Dedifferentiated amniotic fluid mesenchymal stem cell (primary cell): Measurements from ENCODE around the gene KCNAB1.
"Not testable (repeated sequence)": the region's sequence is repeated elsewhere in the genome, so short reads cannot be mapped to it uniquely, and the experiment has no call there.

ENCODE experiments used
- DNase-seq: peaks from one replicate; pipeline ENCODE4 v3.0.0-alpha.2; 2016; ENCODE audit errors: extremely low spot score

Gene KCNAB1

DNA sequence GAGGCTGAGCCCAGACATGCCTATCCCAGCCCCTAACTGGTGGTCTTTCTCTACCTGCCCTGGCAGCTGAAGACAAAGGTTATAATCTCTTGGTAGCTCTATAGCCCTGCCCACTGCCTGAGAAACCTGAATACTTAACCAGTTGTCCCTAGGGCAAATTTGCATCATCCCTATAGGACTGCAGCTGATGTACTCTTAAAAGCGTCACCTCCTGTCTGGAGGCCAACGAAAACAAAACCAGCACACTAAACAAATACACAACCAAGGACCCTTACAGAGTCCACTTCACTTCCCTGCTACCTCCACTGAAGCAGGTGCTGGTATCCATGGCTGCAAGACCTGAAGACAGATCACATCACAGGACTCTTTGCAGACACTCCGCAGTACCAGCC, 98.0 kb downstream of the KCNAB1 start:
- DNase-seq: no peak

DNA sequence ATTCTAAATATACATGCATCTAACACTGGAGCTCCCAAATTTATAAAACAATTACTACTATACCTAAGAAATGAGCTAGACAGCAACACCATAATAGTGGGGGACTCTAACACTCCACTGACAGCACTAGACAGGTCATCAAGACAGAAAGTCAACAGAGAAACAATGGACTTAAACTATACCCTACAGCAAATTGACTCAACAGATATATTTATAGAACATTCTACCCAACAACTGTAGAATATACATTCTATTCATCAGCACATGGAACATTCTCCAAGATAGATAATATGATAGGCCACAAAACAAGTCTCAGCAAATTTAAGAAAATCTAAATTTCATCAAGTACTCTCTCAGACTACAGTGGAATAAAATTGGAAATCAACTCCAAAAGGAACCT, 102.0 kb downstream of the KCNAB1 start:
- not testable (repeated sequence) for DNase-seq

DNA sequence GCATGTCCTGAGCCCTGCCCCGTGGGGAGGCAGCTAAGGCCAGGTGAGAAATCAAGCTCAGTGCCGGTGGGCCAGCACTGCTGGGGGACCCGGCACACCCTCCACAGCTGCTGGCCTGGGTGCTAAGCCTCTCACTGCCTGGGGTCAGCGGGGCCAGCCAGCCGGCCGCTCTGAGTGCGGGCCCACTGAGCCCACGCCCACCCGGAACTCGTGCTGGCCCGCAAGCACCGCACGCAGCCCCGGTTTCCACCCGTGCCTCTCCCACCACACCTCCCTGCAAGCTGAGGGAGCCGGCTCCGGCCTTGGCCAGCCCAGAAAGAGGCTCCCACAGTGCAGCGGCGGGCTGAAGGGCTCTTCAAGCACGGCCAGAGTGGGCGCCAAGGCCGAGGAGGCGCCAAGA, 103.7 kb downstream of the KCNAB1 start:
- not testable (repeated sequence) for DNase-seq

DNA sequence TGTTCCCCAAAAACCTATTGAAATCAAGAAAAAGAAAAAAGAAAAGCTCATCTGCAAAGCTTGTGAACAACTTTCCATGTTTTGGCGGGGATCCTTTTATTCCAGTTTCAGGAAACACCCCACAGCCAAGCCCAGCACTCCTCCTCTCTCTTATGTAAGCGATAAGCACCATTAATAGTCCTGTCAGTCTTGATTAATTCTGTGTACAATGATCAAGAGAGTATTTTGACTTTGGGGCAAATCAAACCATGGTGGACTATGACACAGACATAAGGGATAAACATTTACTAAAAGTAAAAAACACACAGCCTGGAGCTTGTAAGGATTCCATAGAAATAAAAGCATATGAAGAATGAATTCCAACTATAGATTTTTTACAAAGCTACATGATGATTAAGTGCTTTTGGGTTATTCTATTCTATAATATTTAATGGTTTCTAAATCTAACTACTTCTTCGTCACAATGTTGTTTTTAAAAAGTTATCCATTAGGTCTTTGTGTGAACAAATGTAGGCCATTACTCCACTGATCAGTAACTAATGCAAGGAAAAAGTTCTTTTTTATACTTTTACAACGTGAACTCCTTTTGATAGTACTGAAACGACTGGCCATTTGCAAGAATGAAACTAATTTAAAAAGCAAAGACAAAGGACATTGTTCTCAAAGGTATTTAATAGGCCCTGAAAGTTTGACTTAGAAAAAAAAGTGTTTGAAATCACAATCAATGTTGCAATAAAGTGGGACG, 106.5 kb downstream of the KCNAB1 start:
- no peak for DNase-seq

DNA sequence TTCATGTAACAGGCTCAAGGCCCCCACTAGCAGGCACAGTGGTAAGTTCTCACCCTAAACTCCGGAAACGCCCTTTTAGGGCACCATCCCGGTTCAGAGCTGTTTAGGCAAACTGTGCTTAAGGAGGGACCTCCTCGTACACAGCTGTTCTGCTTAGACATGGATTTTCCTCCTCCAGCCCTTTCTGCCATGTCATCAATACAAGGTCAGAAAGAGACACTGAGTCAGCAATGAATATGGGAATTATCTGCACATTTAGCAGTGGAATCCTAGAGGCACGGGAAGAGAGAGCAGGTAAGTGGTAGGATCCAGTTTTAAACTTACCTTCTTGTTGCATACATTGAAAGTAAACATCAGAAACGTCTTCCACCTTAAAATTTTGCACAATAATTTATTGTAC, 107.3 kb downstream of the KCNAB1 start:
- DNase-seq: no peak

DNA sequence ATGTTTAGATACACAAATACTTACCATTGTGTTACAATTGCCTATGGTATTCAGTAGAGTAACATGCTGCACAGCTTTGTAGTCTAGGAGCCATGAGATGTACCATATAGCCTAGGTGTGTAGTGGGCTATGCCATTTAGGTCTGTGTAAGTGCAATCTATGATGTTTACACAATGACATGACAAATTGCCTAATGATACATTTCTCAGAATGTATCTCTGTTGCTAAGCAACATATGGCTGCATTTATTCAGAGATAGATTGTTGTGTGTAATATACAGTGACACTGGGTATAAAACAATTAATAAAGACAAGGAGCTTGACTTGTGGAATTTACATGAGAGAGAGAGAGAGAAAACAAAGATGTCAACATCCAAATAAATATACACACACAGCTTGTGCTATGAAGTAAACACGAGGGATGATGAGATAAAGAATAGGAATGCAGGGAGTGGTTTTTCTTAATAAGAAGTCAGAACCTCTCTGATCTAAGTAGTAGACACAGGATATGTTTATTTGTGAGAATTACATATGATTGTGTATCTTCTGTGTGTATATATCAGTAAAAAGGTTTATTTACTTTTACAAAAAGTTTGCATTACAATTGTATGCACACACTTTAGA, 110.0 kb downstream of the KCNAB1 start:
- DNase-seq: no peak

DNA sequence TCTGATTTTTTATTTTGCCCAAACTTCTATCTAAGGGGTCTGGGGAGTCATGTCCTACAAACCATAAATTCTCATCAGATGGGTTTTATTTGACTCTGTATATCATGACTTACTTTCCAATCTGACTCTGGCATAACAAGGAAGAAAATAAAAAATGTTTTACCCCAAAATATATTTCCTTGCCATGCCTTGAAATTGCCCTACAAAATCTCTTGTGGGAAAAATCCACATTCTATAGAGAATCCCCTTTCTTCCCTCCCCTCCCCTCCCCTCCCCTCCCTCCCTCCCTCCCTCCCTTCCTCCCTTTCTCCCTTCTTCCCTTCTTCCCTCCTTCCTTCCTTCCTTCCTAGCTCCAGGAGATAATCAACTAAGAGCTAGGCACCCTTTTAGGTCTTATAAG, 110.8 kb downstream of the KCNAB1 start:
- not testable (repeated sequence) for DNase-seq

DNA sequence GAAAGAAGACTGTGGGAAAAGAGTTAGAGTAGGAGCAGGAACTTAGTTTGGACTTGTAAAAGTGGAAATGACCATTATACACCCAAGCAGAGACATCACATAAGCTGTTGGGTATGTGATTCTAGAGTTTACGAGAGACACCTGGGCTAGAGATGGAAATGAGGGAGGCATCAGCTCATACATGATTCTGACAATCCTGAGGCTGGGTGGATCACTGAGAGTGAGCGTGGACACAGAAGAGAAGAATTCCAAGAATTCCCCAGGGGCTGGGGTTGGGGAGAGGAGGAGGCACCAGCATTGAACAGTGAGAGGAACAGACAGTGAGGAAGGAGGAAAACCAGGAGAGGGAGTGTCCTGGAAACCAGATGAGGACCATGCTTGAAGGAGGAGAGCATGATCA, 113.5 kb downstream of the KCNAB1 start:
- DNase-seq: no peak

DNA sequence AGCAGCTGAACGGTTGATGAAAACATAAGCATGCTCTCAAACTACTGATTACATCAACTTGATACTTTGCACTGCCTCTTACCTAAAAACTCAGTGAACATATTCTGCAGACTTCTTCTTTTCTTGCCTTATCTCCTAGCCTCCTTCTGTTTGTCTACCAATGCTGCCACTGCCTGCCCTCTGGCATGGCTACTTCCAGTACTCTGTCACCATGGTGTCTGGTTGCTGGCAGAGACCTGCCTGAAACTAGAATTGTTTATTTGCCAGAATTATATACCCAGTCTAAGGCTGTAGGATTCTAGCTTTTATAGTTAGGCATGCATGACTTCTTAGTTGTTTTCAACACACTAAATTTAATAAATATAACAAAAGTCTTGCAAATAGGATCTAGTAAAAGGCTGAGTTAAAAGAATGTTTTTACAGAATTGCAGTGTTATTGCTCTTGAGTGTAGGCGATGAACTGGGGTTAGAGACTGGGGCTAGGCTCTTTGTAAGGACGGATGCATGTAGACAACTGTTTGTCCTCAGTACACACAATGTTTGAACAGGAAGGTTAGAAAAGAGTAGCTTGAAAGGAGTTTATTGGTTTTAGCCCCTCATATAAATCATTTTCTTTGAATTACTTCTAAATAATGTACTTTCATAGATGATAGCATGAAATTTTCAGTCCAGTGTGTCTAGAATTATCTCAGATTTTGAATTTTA, 116.3 kb downstream of the KCNAB1 start:
- no peak for DNase-seq

DNA sequence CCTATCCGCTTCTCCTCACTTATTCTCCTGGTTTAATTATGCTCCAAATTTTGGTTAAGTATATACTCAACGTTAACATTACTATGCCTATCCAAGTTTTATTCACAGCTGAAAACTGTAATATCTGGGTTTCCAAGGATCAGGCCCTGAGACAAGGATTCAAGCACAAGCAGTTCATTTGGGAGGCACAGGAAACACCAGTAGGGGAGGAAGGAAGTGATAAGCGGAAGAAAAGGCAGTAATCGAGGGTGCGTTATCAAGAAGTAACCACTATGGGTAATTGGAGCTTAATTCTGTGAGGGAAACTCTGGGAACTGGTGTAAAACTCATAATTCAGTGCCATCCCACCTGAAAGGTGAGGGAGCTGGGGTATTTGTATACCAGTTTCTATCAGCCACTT, 120.3 kb downstream of the KCNAB1 start:
- no peak for DNase-seq

DNA sequence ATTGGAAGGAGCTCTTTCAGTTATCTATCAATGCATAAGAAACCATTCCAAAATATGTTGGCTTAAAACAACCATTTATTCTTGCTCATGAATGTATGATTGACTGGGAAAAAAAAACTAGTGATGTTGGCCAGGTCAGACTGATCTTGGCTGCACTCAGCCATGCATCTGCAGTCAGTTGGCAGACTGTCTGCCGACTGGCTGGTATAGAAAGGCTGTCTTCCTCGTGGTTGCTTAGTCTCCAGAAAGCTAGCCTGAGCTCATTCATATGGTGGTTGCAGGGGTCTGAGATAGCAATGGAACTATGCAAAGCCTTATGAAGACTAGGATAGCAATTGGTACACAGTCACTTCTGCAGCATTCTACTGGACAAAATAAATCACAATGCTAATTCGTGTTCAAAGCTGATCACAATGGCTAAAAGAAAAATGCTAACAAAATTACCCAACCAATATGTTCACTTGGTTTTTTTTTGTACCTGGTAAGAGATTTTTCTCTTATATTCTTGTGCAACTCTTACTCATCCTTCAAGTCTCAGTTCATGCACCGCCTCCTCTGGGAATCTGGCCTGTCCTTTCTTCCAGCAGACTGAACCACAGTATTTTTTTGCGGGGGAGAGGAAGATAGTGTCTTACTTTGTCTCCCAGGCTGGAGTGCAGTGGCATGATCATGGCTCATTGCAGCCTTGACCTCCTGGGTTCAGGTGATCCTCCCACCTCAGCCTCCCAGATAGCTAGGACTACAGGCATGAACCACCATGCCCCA, 126.8 kb downstream of the KCNAB1 start:
- no peak for DNase-seq

DNA sequence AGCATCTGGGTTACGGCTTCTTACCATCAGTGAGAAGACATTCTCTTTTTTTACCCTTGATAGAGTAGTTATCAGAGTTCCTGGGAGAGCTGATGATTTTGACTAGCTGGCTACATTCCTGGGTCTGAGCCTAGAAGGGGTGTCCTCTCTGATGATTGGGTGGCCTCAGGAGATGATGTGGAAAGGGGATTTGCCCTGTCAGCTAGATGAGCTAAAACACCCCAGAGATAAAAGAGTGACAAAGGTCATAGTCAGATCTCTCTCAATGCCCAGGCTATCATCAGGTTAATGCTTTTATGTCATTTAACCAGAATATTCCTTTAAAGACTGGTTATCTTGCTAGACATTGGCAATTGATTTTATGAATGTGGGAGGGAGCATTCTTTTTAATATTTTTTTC, 130.2 kb downstream of the KCNAB1 start:
- DNase-seq: no peak

DNA sequence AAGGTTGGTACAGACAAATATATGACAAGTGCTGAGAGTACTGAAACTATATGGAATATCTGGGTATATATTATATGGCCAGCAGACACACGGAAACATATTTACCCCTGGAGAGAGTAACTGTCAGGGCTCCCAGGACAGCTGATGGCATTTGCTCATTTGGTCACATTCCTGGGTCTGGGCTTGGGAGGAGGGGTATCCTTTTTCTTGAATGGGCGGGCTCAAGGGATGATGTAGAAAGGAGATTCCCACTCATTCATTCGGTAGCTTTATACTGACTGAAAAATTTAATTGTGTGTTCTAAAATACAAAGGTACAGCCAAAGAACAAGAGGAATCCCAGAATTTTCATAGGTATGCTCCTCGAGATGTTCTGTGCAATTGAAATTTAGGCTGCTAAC, 131.0 kb downstream of the KCNAB1 start:
- no peak for DNase-seq

DNA sequence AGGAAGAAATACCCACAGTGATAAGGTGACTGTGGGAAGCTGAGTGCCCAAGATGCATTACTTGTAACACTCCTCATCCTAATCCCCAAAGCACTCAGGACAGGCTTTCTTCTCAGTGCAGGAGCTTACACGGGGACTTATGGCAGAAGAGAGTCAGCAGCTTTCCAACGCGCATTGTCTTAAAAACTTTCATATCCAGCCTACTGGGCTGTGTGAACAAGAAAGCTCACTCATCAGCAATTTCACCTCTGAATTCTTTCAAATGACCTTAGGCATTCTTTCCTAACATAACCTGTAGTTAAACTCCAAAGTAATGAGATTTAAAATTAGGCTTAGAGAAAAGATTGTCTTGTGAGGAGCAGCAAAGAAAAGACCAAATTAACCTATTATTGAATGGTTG, 132.3 kb downstream of the KCNAB1 start:
- DNase-seq: no peak

DNA sequence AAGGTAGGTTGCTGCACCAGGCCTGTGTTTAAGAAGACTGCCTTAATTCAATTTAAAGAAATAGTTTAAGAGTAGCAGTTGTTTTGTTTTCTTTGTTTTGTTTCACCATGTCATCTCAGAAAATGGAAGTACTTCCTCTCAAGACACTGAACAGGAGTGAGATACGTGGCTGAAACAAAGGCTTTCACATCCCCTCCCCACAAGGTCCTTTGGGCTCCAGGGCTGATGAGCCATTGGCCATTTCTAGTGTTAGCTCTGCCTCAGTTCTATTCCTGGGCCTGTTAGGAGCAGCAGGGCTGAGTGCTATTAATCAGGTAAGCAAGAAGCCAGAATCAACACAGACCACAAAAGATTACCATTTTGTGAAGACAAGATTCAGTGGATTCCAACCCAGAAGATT, 132.8 kb downstream of the KCNAB1 start:
- no peak for DNase-seq

DNA sequence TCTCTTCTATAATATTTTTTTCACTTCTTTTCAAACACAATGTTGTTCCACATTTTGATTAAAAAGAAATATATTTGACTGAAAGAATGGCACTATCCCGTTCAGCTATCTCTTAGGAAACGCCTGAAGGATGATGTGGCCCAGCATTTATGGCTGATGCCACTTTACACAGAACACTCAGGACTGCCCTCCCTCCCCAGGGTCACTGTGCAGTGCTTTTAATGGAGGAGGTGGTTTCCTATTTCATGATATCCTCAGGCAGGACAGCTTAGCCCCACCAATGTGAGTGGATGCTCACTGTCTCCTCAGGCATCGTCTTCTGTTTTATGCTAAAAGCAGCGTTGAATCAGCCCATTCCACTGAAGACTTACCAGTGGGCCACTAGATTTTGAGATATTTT, 135.9 kb downstream of the KCNAB1 start:
- no peak for DNase-seq

DNA sequence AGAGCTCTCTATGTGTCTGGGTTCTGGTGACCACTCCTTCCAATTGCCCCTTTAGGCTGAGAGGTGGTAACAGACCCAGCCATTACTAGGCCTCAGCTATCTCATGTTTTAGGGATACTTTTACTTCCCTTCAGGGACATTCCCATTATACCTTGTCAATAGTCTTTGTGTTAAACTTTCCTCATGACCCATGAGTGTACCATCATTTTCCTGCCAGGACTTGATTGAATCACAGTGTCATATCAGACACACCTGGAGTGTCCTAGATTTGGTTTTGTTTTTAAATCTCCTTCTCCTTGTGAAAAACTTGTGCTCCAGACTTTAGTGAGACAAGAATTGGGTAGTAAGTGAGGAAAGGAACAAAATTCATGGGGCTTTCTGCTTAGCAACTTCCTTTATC, 136.6 kb downstream of the KCNAB1 start:
- no peak for DNase-seq

DNA sequence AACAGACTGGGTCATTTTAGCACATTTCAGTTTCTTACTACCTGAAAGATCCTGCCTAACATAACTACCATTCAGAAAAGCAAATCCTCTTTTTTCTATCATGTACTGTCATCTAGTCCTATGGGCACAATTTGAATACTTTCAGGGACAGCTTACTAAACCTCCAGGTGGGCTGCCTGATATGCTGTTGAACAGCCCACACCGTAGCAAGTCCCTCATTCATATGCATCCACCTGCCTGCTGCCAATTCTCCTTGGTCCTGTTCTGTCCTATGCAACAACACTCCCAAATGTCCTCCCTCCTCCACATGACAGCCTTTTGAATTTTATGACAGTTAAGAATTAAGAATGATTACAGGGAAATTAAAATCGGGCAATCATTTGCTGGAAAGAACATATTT, 137.9 kb downstream of the KCNAB1 start:
- no peak for DNase-seq

DNA sequence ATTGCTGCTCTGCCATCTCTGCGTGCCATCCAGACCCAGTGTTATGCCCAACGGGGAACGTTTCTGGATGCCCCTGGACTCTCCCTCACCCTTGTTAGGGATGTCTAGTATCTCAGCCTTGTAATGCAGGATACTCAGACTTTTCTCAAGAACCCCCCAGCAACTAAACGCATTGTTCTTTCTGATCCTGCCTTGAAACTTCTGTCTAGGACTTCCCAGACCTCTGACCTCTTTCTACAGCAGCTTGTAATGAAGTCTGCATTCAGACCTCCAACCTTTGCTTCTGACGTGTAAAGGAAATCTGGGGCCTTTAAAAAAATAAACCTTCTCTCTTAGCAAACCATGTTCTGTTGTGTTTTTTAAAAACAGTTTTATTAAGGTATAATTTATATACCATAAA, 139.5 kb downstream of the KCNAB1 start:
- no peak for DNase-seq

DNA sequence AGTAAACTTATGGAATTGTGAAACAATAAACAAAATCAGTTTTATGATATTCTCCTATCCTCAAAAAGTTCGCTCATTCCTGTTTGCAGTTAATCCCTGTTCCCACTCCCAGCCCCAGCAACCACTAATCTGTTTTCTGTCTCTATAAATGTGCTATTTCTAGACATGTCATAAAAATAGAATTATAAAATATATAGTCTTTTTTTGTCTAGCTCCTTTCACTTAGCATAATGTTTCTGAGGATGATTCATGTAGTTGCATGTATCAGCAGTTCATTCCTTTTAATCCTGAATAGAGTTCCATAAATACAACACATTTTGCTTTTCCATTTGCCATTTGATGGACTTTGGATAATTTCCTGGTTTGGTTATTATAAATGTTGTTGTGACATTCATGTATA, 140.0 kb downstream of the KCNAB1 start:
- no peak for DNase-seq

DNA sequence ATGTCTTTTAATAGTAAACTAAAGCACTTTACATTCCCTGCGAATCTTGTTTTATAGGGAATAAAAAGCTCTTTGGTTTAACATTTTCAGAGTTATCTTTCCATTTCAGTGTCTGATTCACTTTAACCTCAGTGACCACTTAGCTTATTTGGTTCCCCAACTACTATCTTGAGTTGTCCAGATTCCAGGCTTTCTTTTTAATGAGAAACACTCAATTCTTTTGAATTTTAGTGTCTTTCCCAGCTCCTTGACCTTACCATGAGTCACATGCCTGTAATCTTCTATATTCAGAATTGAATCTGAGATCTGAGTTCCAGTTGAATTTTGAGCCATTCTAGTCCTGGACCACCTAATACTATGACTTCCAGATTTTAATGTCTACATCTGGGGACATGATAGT, 144.4 kb downstream of the KCNAB1 start:
- DNase-seq: no peak

DNA sequence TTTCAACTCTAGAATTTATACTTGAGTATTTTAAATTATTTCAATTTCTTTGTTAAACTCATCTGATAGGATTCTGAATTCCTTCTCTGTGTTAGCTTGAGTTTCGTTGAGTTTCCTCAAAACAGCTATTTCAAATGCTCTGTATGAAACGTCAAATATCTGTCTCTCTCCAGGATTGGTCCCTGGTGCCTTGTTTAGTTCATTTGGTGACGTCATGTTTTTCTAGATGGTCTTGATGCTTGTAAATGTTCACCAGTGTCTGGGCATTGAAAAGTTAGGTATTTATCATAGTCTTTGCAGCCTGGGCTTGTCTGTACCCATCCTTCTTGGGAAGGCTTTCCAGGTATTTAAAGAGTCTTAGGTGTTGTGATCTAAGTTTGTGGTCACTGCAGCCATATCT, 151.1 kb downstream of the KCNAB1 start:
- no peak for DNase-seq
